Measurements from ENCODE around the gene TRIM61. TPM values are rescaled to one million over a fixed set of nuclear protein-coding genes. Genes with fewer than 3 reads are reported as not detected.

TRIM61 gene
- total RNA-seq, 2 donors from 2014 or later = 0.45 TPM; not detected in 1

DNA sequence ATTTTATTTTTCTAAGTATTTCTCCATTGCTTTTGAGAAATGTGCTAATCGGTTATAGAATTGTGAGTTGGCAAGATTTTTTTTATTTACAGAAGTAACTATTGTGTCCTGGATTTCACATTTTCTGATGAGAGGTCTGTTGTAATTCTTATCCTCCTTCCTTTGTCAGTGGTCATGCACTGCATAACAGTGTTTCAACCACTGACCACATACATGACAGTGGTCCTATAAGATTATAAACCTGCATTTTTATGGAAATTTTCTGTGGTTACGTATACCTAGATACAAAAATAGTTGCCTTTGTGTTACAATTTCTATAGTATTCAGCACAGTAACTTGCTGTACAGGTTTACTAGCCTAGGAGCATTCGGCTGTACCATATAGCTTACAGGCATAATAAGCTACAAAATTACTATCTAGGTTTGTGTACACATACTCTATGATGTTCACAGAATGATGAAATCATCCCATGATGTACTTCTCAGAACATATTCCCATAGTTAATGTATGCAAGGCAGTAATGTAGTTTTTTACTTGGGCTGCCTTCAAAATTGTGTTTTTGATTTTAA is 52.7 kb downstream of the TRIM61 start:
- no peaks in the 10 kb centered on the region for H3K36me3 Mint-ChIP-seq (ENCODE audit: low read depth)
- H3K9me3 ChIP-seq (ENCODE audit: control insufficient read depth, low read length, poor library complexity, severe bottlenecking) = no peaks in the 10 kb centered on the region
- no peak for ATAC-seq
- peaks cover 29% of the 10 kb centered on the region for H3K27me3 Mint-ChIP-seq
- no peak overlapping the region for H3K27ac Mint-ChIP-seq
- DNase-seq = no peak
- H3K4me3 Mint-ChIP-seq = no peak overlapping the region
- H3K4me1 Mint-ChIP-seq = peaks cover 2% of the 10 kb centered on the region

DNA sequence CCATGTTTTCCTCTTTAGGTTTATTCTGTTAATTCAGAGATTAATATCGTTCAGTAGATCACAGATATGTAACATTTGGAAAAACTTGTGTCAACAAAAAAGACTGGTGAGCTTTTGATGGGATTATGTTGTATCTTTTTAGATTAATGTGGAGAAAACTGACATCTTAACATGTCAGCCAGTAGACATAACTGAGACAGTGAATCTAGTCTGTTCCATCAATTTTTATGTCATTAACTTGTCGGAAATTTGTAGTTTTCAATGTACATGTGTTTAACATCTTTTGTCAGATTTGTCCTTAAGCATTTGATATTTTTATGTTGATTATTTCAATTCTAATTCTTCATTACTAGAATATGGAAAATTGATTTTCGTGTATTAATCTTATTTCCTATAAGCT is 58.5 kb downstream of the TRIM61 start:
- Mint-ChIP-seq H3K27me3 (peaks cover 7% of the 10 kb centered on the region), H3K36me3 (ENCODE audit: low read depth) (no peaks in the 10 kb centered on the region), H3K27ac (no peak overlapping the region), H3K4me3 (no peak overlapping the region), H3K4me1 (no peaks in the 10 kb centered on the region)
- no peaks in the 10 kb centered on the region for H3K9me3 ChIP-seq (ENCODE audit: control insufficient read depth, low read length, poor library complexity, severe bottlenecking)
- DNase-seq = no peak
- no peak for ATAC-seq

Other genes with a start within 250 kb of the TRIM61 start
- not detected for gene SMIM31, start 223.5 kb downstream of the TRIM61 start, total RNA-seq
- gene APELA, start 100.5 kb downstream of the TRIM61 start, total RNA-seq = not detected
- gene TRIM60, start 54.3 kb upstream of the TRIM61 start, total RNA-seq = not detected
- gene TRIM75, start 76.2 kb upstream of the TRIM61 start, total RNA-seq = not detected
- 1 to 10 TPM; 6.7 to 7.0 TPM for gene TMEM192, start 135.2 kb upstream of the TRIM61 start, total RNA-seq
- gene KLHL2, start 229.9 kb upstream of the TRIM61 start, total RNA-seq = 10 to 100 TPM; 14.9 to 16.7 TPM

Data from T-helper 17 cell (primary cell).